OCI-LY7 (cell line): ENCODE data around the gene HVCN1. TPM values are rescaled to one million over a fixed set of nuclear protein-coding genes. Genes with fewer than 3 reads are reported as not detected.

ENCODE experiments used
- BruUV-seq: library from RNA; stranded (reverse); fragments of 400-500 nt; replicated peaks from 2 replicates; lab custom pipeline; 2021; lab: Mats Ljungman, UMichigan
- CTCF ChIA-PET: fragments of 300-600 bp; sonication (Branson Sonifier 250); formaldehyde crosslinking; loops from one replicate; lab custom pipeline; 2022; ENCODE audit warnings: antibody characterized with exemption; ENCODE audit not compliant: unreplicated experiment; lab: Charles Lee
- POLR2A ChIA-PET: fragments of 300-600 bp; sonication (Branson Sonifier 250); formaldehyde crosslinking; loops from one replicate; lab custom pipeline; 2022; ENCODE audit warnings: antibody characterized with exemption; lab: Charles Lee
- DNase-seq: peaks from one replicate; pipeline ENCODE4 v3.0.0-alpha.2; 2015; ENCODE audit warnings: low spot score
- H2AFZ ChIP-seq: fragments of 200-600 bp; sonication (generic), shearing (Covaris generic); 2 replicates; pipeline ENCODE4 v1.6.1; 2014; ENCODE audit warnings: mild to moderate bottlenecking, antibody characterized with exemption, low read length, moderate library complexity
- H3K27ac ChIP-seq: fragments of 200-600 bp; sonication (generic); 2 replicates; pipeline ENCODE4 v1.5.1; 2014; ENCODE audit warnings: mixed run types, low read depth, mild to moderate bottlenecking, moderate library complexity, low read length, inconsistent platforms; ENCODE audit not compliant: poor library complexity, severe bottlenecking
- H3K36me3 ChIP-seq: fragments of 200-600 bp; sonication (generic); 2 replicates; pipeline ENCODE4 v1.6.1; 2014; ENCODE audit warnings: mild to moderate bottlenecking, antibody characterized with exemption, low read length, moderate library complexity, mixed read lengths; ENCODE audit not compliant: insufficient read depth
- H3K4me1 ChIP-seq: fragments of 200-600 bp; sonication (generic); 2 replicates; pipeline ENCODE4 v1.5.1; 2014; ENCODE audit warnings: mild to moderate bottlenecking, low read length; ENCODE audit not compliant: insufficient read depth, poor library complexity, severe bottlenecking
- H3K4me2 ChIP-seq: fragments of 200-600 bp; sonication (generic); 2 replicates; pipeline ENCODE4 v1.6.1; 2014; ENCODE audit warnings: mild to moderate bottlenecking, low read length
- H3K4me3 ChIP-seq: fragments of 200-600 bp; sonication (generic); 2 replicates; pipeline ENCODE4 v1.5.1; 2014; ENCODE audit warnings: mild to moderate bottlenecking, low read depth, low read length; ENCODE audit not compliant: poor library complexity, severe bottlenecking
- H3K79me2 ChIP-seq: fragments of 200-600 bp; sonication (generic); 2 replicates; pipeline ENCODE4 v1.6.1; 2016; ENCODE audit warnings: low read depth, mild to moderate bottlenecking, low read length, moderate library complexity, mixed read lengths; ENCODE audit not compliant: insufficient read depth
- H3K9me2 ChIP-seq: fragments of 200-600 bp; sonication (generic); 2 replicates; pipeline ENCODE4 v1.6.1; 2016; ENCODE audit warnings: mild to moderate bottlenecking, low read length, mixed read lengths; ENCODE audit not compliant: insufficient read depth
- H3K9me3 ChIP-seq: fragments of 200-600 bp; sonication (generic); 2 replicates; pipeline ENCODE4 v1.6.1; 2014; ENCODE audit warnings: mild to moderate bottlenecking, mixed run types, low read length, mixed read lengths
- H4K20me1 ChIP-seq: fragments of 200-600 bp; sonication (generic); 2 replicates; pipeline ENCODE4 v1.6.1; 2014; ENCODE audit warnings: mild to moderate bottlenecking, antibody characterized with exemption, low read length, moderate library complexity, mixed read lengths; ENCODE audit not compliant: insufficient read depth
- CTCF ChIP-seq: fragments of 200-600 bp; sonication (generic); conservative IDR thresholded peaks from 2 replicates; pipeline ENCODE4 v1.5.1; 2014; ENCODE audit warnings: mild to moderate bottlenecking, antibody characterized with exemption, low read length, moderate library complexity, mixed read lengths
- EZH2phosphoT487 ChIP-seq: fragments of 200-600 bp; sonication (generic); IDR thresholded peaks from 2 replicates; pipeline ENCODE4 v1.6.1; 2018; ENCODE audit warnings: low read depth, borderline replicate concordance, mild to moderate bottlenecking, mixed run types, antibody characterized with exemption, low read length, moderate library complexity, mixed read lengths
- intact Hi-C: fragments of 100-400 bp; cut with micrococcal nuclease; formaldehyde crosslinking; loops from one replicate; pipeline ENCODE4 v1.10.0; 2022; ENCODE audit not compliant: unreplicated experiment
- total RNA-seq, 2 experiments: library from RNA; depleted of rRNA in 1 of 2; stranded (reverse); fragments of >200 nt in 1 of 2; shearing (Covaris generic) in 1 of 2; gene quantifications; 2 replicates each; pipeline ENCODE4 v1.2.3, GENCODE V29; 2014 to 2022

The HVCN1 gene
- total RNA-seq, 2 experiments from 2014 or later = 4.5 to 9.3 TPM

GRCh38 chr12:110690127-110690430 is 1.2 kb upstream of the HVCN1 start:
- Histone ChIP-seq H3K4me3 (no peak overlapping the region), H3K27ac (peak overlapping the region; percentile 8), H3K9me3 (no peaks in the 10 kb centered on the region), H2AFZ (peak overlapping the region; percentile 72; the same call in 1 of the 2 replicates), H3K4me1 (peaks cover 71% of the 10 kb centered on the region), H4K20me1 (no peaks in the 10 kb centered on the region), H3K79me2 (no peaks in the 10 kb centered on the region), H3K9me2 (no peaks in the 10 kb centered on the region), H3K4me2 (peak overlapping the region; percentile 64; the same call in 1 of the 2 replicates), H3K36me3 (no peaks in the 10 kb centered on the region)
- no TSS peak for BruUV-seq
- no peak for TF ChIP-seq CTCF
- TF ChIP-seq EZH2phosphoT487 = no peak
- intact Hi-C loops = no loop called here
- no peak for DNase-seq
- POLR2A ChIA-PET = interaction anchor here (0.6 to 1.3 kb wide), 4 partner anchors 11 to 63 kb away, joined by 3 to 5 read pairs (median 4); no protein-coding TSS in a partner anchor
- CTCF ChIA-PET = no interaction called here

GRCh38 chr12:110689281-110690126 is 589 bp upstream of the HVCN1 start:
- Histone ChIP-seq H3K4me2 (peak overlapping the region; percentile 64), H3K9me2 (no peaks in the 10 kb centered on the region), H3K79me2 (no peaks in the 10 kb centered on the region), H2AFZ (peak overlapping the region; percentile 72), H3K9me3 (no peaks in the 10 kb centered on the region), H3K27ac (peak overlapping the region; percentile 8), H3K4me1 (peaks cover 71% of the 10 kb centered on the region), H4K20me1 (no peaks in the 10 kb centered on the region), H3K4me3 (peak overlapping the region; percentile 45), H3K36me3 (no peaks in the 10 kb centered on the region)
- intact Hi-C loops = no loop called here
- BruUV-seq = no TSS peak
- ChIA-PET CTCF (no interaction called here), POLR2A (interaction anchor here (0.6 to 1.3 kb wide), 5 partner anchors 10 to 62 kb away, joined by 3 to 5 read pairs (median 4); no protein-coding TSS in a partner anchor)
- no peak for TF ChIP-seq EZH2phosphoT487
- no peak for TF ChIP-seq CTCF
- peak; percentile 52 for DNase-seq
